ENCODE results near the gene MRPL23.

MRPL23 gene

DNA sequence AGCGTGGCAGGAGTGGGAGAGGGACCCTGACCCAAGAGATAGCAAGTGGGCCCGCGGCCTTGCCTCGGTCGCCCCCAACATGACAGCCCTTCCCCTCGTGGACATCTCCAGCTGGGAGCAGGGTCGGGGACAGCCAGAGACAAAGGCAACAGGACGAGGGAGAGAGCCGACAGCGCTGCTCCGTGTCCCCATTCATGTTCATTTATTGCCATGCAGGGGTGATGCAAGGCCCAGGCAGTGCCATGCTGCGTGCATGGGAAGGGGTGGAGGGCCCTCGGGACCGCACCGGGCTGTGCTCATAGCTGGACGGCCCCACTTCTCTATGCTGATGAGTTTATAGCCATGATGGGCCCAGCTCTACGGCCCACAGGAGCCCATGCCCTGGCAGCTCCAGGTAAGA is 12.7 kb downstream of the MRPL23 start:
- Histone ChIP-seq H3K9me2 (replicated peaks; ENCODE audit: control insufficient read depth, low read length) (no peaks in the 10 kb centered on the region), H3K4me2 (ENCODE audit: low read length) (no peak overlapping the region), H3K79me2 (ENCODE audit: control insufficient read depth, low read length) (no peaks in the 10 kb centered on the region), H3K36me3 (ENCODE audit: control insufficient read depth, low read length) (no peaks in the 10 kb centered on the region), H3K4me3 (ENCODE audit: low read length) (no peak overlapping the region), H3F3A (ENCODE audit: control insufficient read depth, insufficient read depth) (no peaks in the 10 kb centered on the region), H3K9me3 (ENCODE audit: control insufficient read depth, insufficient read depth, low read length) (no peaks in the 10 kb centered on the region), H4K20me1 (ENCODE audit: control insufficient read depth, insufficient read depth, low read depth, low read length) (no peaks in the 10 kb centered on the region), H3K27me3 (ENCODE audit: control insufficient read depth, low read length) (no peaks in the 10 kb centered on the region), H3K4me1 (ENCODE audit: control insufficient read depth, low read length) (no peaks in the 10 kb centered on the region), H3K27ac (ENCODE audit: low read depth, low read length) (no peak overlapping the region)
- TF ChIP-seq CTCF (IDR thresholded peaks at IDR 0.05; ENCODE audit: low read depth, low read length, poor library complexity, severe bottlenecking) = no peak
- TF ChIP-seq EZH2phosphoT487 (IDR thresholded peaks at IDR 0.05; ENCODE audit: borderline replicate concordance, low read length) = no peak

DNA sequence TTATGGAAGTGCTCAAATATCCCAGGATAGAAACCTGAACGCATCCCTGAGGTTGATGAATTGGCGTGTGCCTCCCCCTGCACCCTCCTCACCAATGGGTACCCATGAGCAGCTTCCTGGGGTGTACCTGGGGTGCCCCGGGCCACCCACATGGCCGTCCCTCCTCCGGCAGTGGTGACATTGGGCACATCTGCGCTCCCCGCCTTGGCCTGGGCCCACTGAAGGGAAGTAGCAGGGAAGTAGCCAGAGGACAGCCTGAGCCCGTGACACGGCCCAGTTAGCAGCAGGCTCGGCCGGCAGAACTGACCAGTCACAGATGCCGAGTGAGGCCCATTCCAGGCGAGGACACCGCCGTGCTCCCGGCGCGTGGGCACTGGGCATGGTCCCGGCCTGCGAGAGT is 16.7 kb downstream of the MRPL23 start:
- Histone ChIP-seq H3K27me3 (ENCODE audit: control insufficient read depth, low read length) (no peaks in the 10 kb centered on the region), H3K36me3 (ENCODE audit: control insufficient read depth, low read length) (no peaks in the 10 kb centered on the region), H3K9me2 (replicated peaks; ENCODE audit: control insufficient read depth, low read length) (no peaks in the 10 kb centered on the region), H3K79me2 (ENCODE audit: control insufficient read depth, low read length) (no peaks in the 10 kb centered on the region), H4K20me1 (ENCODE audit: control insufficient read depth, insufficient read depth, low read depth, low read length) (no peaks in the 10 kb centered on the region), H3K4me2 (ENCODE audit: low read length) (no peak overlapping the region), H3K4me1 (ENCODE audit: control insufficient read depth, low read length) (no peaks in the 10 kb centered on the region), H3F3A (ENCODE audit: control insufficient read depth, insufficient read depth) (no peaks in the 10 kb centered on the region), H3K4me3 (ENCODE audit: low read length) (no peak overlapping the region), H3K27ac (ENCODE audit: low read depth, low read length) (no peak overlapping the region), H3K9me3 (ENCODE audit: control insufficient read depth, insufficient read depth, low read length) (no peaks in the 10 kb centered on the region)
- TF ChIP-seq CTCF (IDR thresholded peaks at IDR 0.05; ENCODE audit: low read depth, low read length, poor library complexity, severe bottlenecking) = no peak
- TF ChIP-seq EZH2phosphoT487 (IDR thresholded peaks at IDR 0.05; ENCODE audit: borderline replicate concordance, low read length) = no peak

- no peaks in the 10 kb centered on the region for H3F3A ChIP-seq (ENCODE audit: control insufficient read depth, insufficient read depth)
- no peaks in the 10 kb centered on the region for H3K4me1 ChIP-seq (ENCODE audit: control insufficient read depth, low read length)
- no peaks in the 10 kb centered on the region for H3K79me2 ChIP-seq (ENCODE audit: control insufficient read depth, low read length)
- no peaks in the 10 kb centered on the region for H3K9me2 ChIP-seq (replicated peaks; ENCODE audit: control insufficient read depth, low read length)
- no peak overlapping the region for H3K27ac ChIP-seq (ENCODE audit: low read depth, low read length)
- H3K36me3 ChIP-seq (ENCODE audit: control insufficient read depth, low read length) = no peaks in the 10 kb centered on the region
- no peaks in the 10 kb centered on the region for H3K27me3 ChIP-seq (ENCODE audit: control insufficient read depth, low read length)
- H4K20me1 ChIP-seq (ENCODE audit: control insufficient read depth, insufficient read depth, low read depth, low read length) = no peaks in the 10 kb centered on the region
- H3K4me2 ChIP-seq (ENCODE audit: low read length) = no peak overlapping the region
- H3K9me3 ChIP-seq (ENCODE audit: control insufficient read depth, insufficient read depth, low read length) = no peaks in the 10 kb centered on the region
- no peak overlapping the region for H3K4me3 ChIP-seq (ENCODE audit: low read length)
- TF ChIP-seq EZH2phosphoT487 (IDR thresholded peaks at IDR 0.05; ENCODE audit: borderline replicate concordance, low read length) (no peak), CTCF (IDR thresholded peaks at IDR 0.05; ENCODE audit: low read depth, low read length, poor library complexity, severe bottlenecking) (no peak)
Measured at GRCh38 chr11:1964348-1964747, 17.2 kb downstream of the MRPL23 start.

DNA sequence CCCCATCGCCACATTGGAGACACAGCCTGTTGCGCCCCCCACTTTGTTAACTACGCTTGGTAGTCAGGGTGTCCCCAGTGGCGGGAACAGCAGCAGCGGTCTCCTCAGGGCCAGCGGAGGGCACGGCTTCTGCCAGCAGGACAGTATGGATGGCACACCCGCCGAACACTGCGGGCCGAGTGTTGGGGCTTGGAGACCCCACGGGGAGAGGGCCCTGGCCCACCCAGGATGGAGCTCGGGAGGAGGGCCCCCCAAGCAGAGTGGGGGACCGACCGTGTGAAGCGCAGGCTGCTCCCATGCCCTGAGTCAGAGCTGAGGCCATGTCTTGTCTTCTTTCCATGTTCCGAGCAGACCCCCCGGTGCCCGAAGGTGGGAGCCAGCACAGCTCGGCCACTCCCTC is 17.8 kb downstream of the MRPL23 start:
- TF ChIP-seq CTCF (IDR thresholded peaks at IDR 0.05; ENCODE audit: low read depth, low read length, poor library complexity, severe bottlenecking) = no peak
- TF ChIP-seq EZH2phosphoT487 (IDR thresholded peaks at IDR 0.05; ENCODE audit: borderline replicate concordance, low read length) = no peak
- Histone ChIP-seq H3K79me2 (ENCODE audit: control insufficient read depth, low read length) (no peaks in the 10 kb centered on the region), H3K9me2 (replicated peaks; ENCODE audit: control insufficient read depth, low read length) (no peaks in the 10 kb centered on the region), H3K27ac (ENCODE audit: low read depth, low read length) (no peak overlapping the region), H3F3A (ENCODE audit: control insufficient read depth, insufficient read depth) (no peaks in the 10 kb centered on the region), H3K4me1 (ENCODE audit: control insufficient read depth, low read length) (no peaks in the 10 kb centered on the region), H3K27me3 (ENCODE audit: control insufficient read depth, low read length) (no peaks in the 10 kb centered on the region), H3K36me3 (ENCODE audit: control insufficient read depth, low read length) (no peaks in the 10 kb centered on the region), H3K4me3 (ENCODE audit: low read length) (no peak overlapping the region), H4K20me1 (ENCODE audit: control insufficient read depth, insufficient read depth, low read depth, low read length) (no peaks in the 10 kb centered on the region), H3K4me2 (ENCODE audit: low read length) (no peak overlapping the region), H3K9me3 (ENCODE audit: control insufficient read depth, insufficient read depth, low read length) (no peaks in the 10 kb centered on the region)

All from DOHH2 (cell line).